ENCODE measurements around the gene DDX51. TPM values are rescaled to one million over a fixed set of nuclear protein-coding genes. Genes with fewer than 3 reads are reported as not detected.

Gene DDX51, protein sequence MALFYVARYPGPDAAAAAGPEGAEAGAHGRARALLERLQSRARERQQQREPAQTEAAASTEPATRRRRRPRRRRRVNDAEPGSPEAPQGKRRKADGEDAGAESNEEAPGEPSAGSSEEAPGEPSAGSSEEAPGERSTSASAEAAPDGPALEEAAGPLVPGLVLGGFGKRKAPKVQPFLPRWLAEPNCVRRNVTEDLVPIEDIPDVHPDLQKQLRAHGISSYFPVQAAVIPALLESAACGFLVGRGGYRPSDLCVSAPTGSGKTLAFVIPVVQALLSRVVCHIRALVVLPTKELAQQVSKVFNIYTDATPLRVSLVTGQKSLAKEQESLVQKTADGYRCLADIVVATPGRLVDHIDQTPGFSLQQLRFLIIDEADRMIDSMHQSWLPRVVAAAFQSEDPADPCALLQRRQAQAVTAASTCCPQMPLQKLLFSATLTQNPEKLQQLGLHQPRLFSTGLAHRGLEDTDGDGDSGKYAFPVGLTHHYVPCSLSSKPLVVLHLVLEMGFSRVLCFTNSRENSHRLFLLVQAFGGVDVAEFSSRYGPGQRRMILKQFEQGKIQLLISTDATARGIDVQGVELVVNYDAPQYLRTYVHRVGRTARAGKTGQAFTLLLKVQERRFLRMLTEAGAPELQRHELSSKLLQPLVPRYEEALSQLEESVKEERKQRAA
- total RNA-seq (10 to 100 TPM; 14.3 to 14.9 TPM), polyA plus RNA-seq (10 to 100 TPM in 1 of 2 donors, 1 to 10 TPM in 1; 3.3 to 32.4 TPM)
- long read RNA-seq, donor 1, partial matches to known transcripts: 5 of 12 reads
- long read RNA-seq, donor 1, other reads (novel, unspliced or antisense): 7 of 12 reads
- long read RNA-seq, donor 2, full-length matches to known transcripts: 10 of 17 reads
- long read RNA-seq, donor 2, partial matches to known transcripts: 0 of 17 reads
- long read RNA-seq, donor 2, other reads (novel, unspliced or antisense): 7 of 17 reads

GRCh38 chr12:132144115-132144809 lies at the start of gene DDX51, which contains the start of gene NOC4L:
Gene DDX51, minus strand, starts transcription at chr12:132144319. Its CDS starts 23 bp downstream, at chr12:132144296.
Gene NOC4L, plus strand, starts transcription at chr12:132144457. Its CDS starts 32 bp downstream, at chr12:132144489.
- Histone ChIP-seq H3K9me3 (ENCODE audit: control insufficient read depth, low read length) (no peaks in the 10 kb centered on the region), H3K4me3 (ENCODE audit: low read length in 2 of 2) (peak within 1 kb of the TSS; percentile 67 to 82), H3K36me3 (ENCODE audit: control insufficient read depth in 1 of 2, insufficient read depth in 2 of 2, low read length in 1 of 2) (no peaks in the 10 kb centered on the region), H3K27me3 (ENCODE audit: control insufficient read depth in 1 of 2, insufficient read depth in 2 of 2, low read length in 1 of 2) (no peaks in the 10 kb centered on the region), H3K27ac (ENCODE audit: low read depth in 1 of 2, low read length in 2 of 2) (peak within 1 kb of the TSS in 1 of 2 donors; percentile 39), H3K4me1 (ENCODE audit: control insufficient read depth in 1 of 2, insufficient read depth in 2 of 2, low read length in 2 of 2) (no peaks in the 10 kb centered on the region)
- DNase-seq: peak; percentile 95 to 98
- intact Hi-C loops (cut with DNase I): loop anchor here in 1 of 2 donors (10.0 kb wide), 1 partner anchor 249 kb away; the partner anchor contains the start of gene ULK1
- WGBS, 2 donors: 1% methylated on average over 72 to 100 of the region's 100 CpGs
- peak; percentile 94 for ATAC-seq (ENCODE audit: low FRiP score)

GRCh38 chr12:132191715-132192553 lies 47.8 kb upstream of the DDX51 start:
- Histone ChIP-seq H3K36me3 (ENCODE audit: control insufficient read depth in 1 of 2, insufficient read depth in 2 of 2, low read length in 1 of 2) (no peaks in the 10 kb centered on the region), H3K27ac (ENCODE audit: low read depth in 1 of 2, low read length in 2 of 2) (no peak overlapping the region), H3K9me3 (ENCODE audit: control insufficient read depth, low read length) (no peaks in the 10 kb centered on the region), H3K4me3 (ENCODE audit: low read length in 2 of 2) (no peak overlapping the region), H3K27me3 (ENCODE audit: control insufficient read depth in 1 of 2, insufficient read depth in 2 of 2, low read length in 1 of 2) (no peaks in the 10 kb centered on the region), H3K4me1 (ENCODE audit: control insufficient read depth in 1 of 2, insufficient read depth in 2 of 2, low read length in 2 of 2) (no peaks in the 10 kb centered on the region)
- DNase-seq (no peak), ATAC-seq (ENCODE audit: low FRiP score) (no peak)
- 63 to 75% methylated on average over 31 of the region's 31 CpGs for WGBS, 2 donors
- intact Hi-C loops (cut with DNase I): no loop called here

DNA sequence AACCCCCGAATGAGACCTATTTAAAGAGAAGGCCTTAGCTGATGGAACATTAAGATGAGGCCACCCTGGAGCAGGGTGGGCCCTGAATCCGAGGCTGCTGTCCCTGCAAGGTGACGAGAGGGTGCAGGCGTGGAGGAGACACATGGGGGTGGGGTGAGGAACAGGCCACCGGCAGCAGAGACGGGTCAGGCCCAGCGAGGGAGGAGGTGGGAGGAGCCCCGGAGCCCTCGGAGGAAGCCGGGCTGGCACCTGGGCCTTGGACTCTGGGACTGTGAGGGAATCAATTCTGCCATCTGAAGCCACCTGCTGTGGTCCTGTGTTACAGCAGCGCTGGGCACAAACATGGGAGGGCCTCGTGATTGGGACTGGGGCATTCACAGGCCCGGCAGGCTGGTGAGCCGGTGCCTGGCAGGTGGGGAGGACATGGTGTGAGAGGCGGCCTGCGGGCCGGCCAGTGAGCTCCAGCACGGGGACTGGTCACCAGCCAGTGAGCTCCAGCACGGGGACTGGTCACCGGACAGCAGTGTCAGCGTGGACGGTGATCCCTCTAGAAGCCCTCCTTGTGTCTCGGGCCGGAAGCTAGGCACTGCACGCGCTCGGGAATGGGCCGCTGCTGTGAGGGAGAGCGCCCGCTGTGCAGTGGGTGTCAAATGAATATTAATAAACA lies 46.8 kb upstream of the DDX51 start:
- ATAC-seq (ENCODE audit: low FRiP score) (no peak), DNase-seq (no peak)
- no peaks in the 10 kb centered on the region for H3K27me3 ChIP-seq (ENCODE audit: control insufficient read depth in 1 of 2, insufficient read depth in 2 of 2, low read length in 1 of 2)
- H3K27ac ChIP-seq (ENCODE audit: low read depth in 1 of 2, low read length in 2 of 2): no peak overlapping the region
- intact Hi-C loops (cut with DNase I): no loop called here
- H3K4me3 ChIP-seq (ENCODE audit: low read length in 2 of 2): no peak overlapping the region
- H3K9me3 ChIP-seq (ENCODE audit: control insufficient read depth, low read length): no peaks in the 10 kb centered on the region
- no peaks in the 10 kb centered on the region for H3K36me3 ChIP-seq (ENCODE audit: control insufficient read depth in 1 of 2, insufficient read depth in 2 of 2, low read length in 1 of 2)
- H3K4me1 ChIP-seq (ENCODE audit: control insufficient read depth in 1 of 2, insufficient read depth in 2 of 2, low read length in 2 of 2): no peaks in the 10 kb centered on the region
- 91 to 92% methylated on average over 30 of the region's 30 CpGs for WGBS, 2 donors

DNA sequence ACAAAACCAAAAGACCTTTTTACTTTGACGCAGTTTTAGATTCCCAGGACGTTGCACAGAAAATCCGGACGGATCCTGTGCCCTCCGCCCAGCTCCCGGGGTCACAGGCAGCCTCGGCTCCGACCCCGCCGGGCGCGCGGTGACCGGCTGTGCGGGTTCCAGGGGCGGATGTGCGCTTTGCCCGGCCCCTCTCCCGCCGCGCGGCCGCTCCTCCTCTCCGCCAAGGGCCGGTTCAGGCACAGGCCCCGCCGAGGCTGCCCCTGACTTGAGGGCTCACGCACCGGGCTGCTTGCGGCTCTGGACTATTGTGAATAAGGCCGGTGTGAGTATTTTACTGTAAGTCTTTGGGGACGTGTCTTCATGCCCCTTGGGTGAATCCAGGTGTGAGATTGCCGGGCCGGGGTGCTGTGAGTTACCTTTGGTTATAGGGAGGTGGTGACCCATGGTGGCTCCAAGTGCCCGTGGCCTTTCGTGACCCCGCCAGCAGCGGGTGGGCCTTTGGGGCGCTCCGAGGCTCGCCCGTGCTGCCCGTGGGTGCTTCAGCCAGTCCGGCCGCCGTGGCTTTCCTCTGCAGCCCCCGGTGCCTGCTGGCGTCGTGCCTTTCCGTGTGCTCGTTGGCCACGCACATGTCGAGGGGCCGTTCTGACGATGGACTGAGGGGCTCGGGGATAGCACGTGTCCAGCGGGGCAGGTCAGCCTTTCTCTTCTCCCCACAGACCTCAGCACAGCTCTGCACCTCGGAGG lies 46.1 kb upstream of the DDX51 start:
- Histone ChIP-seq H3K4me3 (ENCODE audit: low read length in 2 of 2) (peak overlapping the region in 1 of 2 donors; percentile 19), H3K9me3 (ENCODE audit: control insufficient read depth, low read length) (no peaks in the 10 kb centered on the region), H3K36me3 (ENCODE audit: control insufficient read depth in 1 of 2, insufficient read depth in 2 of 2, low read length in 1 of 2) (no peaks in the 10 kb centered on the region), H3K4me1 (ENCODE audit: control insufficient read depth in 1 of 2, insufficient read depth in 2 of 2, low read length in 2 of 2) (no peaks in the 10 kb centered on the region), H3K27ac (ENCODE audit: low read depth in 1 of 2, low read length in 2 of 2) (peak overlapping the region in 1 of 2 donors; percentile 11), H3K27me3 (ENCODE audit: control insufficient read depth in 1 of 2, insufficient read depth in 2 of 2, low read length in 1 of 2) (no peaks in the 10 kb centered on the region)
- ATAC-seq (ENCODE audit: low FRiP score) (peak; percentile 15), DNase-seq (no peak)
- intact Hi-C loops (cut with DNase I): no loop called here
- WGBS, 2 donors: 39 to 42% methylated on average over 56 to 59 of the region's 59 CpGs

GRCh38 chr12:132189378-132190011 lies 45.4 kb upstream of the DDX51 start:
- Histone ChIP-seq H3K27ac (ENCODE audit: low read depth in 1 of 2, low read length in 2 of 2) (peak overlapping the region in 1 of 2 donors; percentile 11), H3K9me3 (ENCODE audit: control insufficient read depth, low read length) (no peaks in the 10 kb centered on the region), H3K27me3 (ENCODE audit: control insufficient read depth in 1 of 2, insufficient read depth in 2 of 2, low read length in 1 of 2) (no peaks in the 10 kb centered on the region), H3K4me1 (ENCODE audit: control insufficient read depth in 1 of 2, insufficient read depth in 2 of 2, low read length in 2 of 2) (no peaks in the 10 kb centered on the region), H3K36me3 (ENCODE audit: control insufficient read depth in 1 of 2, insufficient read depth in 2 of 2, low read length in 1 of 2) (no peaks in the 10 kb centered on the region), H3K4me3 (ENCODE audit: low read length in 2 of 2) (peak overlapping the region; percentile 18 to 19)
- ATAC-seq (ENCODE audit: low FRiP score) (peak; percentile 92), DNase-seq (peak; percentile 97)
- intact Hi-C loops (cut with DNase I): no loop called here
- WGBS, 2 donors: 1 to 2% methylated on average over 48 to 69 of the region's 69 CpGs

GRCh38 chr12:132188916-132189325 lies 44.8 kb upstream of the DDX51 start:
- no peaks in the 10 kb centered on the region for H3K27me3 ChIP-seq (ENCODE audit: control insufficient read depth in 1 of 2, insufficient read depth in 2 of 2, low read length in 1 of 2)
- no peaks in the 10 kb centered on the region for H3K36me3 ChIP-seq (ENCODE audit: control insufficient read depth in 1 of 2, insufficient read depth in 2 of 2, low read length in 1 of 2)
- ATAC-seq (ENCODE audit: low FRiP score) (no peak), DNase-seq (no peak)
- intact Hi-C loops (cut with DNase I): no loop called here
- H3K4me1 ChIP-seq (ENCODE audit: control insufficient read depth in 1 of 2, insufficient read depth in 2 of 2, low read length in 2 of 2): no peaks in the 10 kb centered on the region
- 15 to 21% methylated on average over 18 to 20 of the region's 20 CpGs for WGBS, 2 donors
- H3K27ac ChIP-seq (ENCODE audit: low read depth in 1 of 2, low read length in 2 of 2): peak overlapping the region in 1 of 2 donors; percentile 11
- peaks cover 2% of the 10 kb centered on the region for H3K9me3 ChIP-seq (ENCODE audit: control insufficient read depth, low read length)
- peak overlapping the region in 1 of 2 donors; percentile 18 for H3K4me3 ChIP-seq (ENCODE audit: low read length in 2 of 2)

GRCh38 chr12:132188451-132188901 lies 44.4 kb upstream of the DDX51 start:
- Histone ChIP-seq H3K9me3 (ENCODE audit: control insufficient read depth, low read length) (peaks cover 2% of the 10 kb centered on the region), H3K36me3 (ENCODE audit: control insufficient read depth in 1 of 2, insufficient read depth in 2 of 2, low read length in 1 of 2) (no peaks in the 10 kb centered on the region), H3K27ac (ENCODE audit: low read depth in 1 of 2, low read length in 2 of 2) (no peak overlapping the region), H3K4me1 (ENCODE audit: control insufficient read depth in 1 of 2, insufficient read depth in 2 of 2, low read length in 2 of 2) (no peaks in the 10 kb centered on the region), H3K4me3 (ENCODE audit: low read length in 2 of 2) (no peak overlapping the region), H3K27me3 (ENCODE audit: control insufficient read depth in 1 of 2, insufficient read depth in 2 of 2, low read length in 1 of 2) (no peaks in the 10 kb centered on the region)
- ATAC-seq (ENCODE audit: low FRiP score): no peak
- intact Hi-C loops (cut with DNase I): no loop called here
- WGBS, 2 donors: 84 to 88% methylated on average over 21 of the region's 21 CpGs
- no peak for DNase-seq
